SIG-M5 (cell line): Measurements from ENCODE around the gene CLEC16A.

Experiments used
- DNase-seq: peaks from one replicate; lab custom pipeline; 2025; lab: John Stamatoyannopoulos, UW

Gene CLEC16A

DNA sequence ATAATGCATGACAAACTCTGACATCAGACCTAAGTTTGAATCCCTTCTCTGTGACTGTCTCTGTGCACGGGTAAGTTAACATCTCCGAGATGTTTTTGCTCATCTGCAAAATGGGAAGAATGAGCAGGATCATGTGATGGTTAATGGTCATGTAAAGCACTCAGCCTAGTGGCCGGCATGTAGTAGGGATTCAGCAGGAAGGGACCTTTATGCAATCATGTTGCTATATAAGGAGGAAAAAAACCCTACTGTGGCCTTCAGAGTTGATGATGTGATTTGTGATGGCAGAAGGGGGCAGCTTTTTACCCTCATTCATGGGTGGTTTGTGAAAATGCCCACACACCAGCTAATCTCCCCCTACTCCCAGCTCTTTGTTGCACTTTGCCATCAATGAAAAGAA lies 24.1 kb downstream of the CLEC16A start:
- no peak for DNase-seq

DNA sequence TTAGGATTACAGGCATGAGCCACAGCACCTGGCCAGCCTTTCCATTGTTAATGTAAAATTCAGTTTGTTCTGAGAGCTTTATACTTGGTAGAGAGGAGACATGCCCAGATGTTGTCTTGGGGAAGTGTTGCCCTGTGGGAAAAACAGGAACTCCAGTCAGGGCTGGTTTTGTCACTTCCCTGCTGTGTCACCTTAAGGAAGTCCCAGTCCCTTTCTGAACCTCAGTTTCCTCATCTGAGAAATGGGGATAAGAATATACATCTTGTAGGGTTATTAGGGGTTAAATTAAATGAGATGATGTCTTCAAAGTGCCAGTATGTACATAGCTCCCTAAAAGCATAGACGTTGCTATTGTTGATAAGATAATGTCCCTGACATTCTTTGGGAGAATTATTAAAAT lies 25.3 kb downstream of the CLEC16A start:
- no peak for DNase-seq

DNA sequence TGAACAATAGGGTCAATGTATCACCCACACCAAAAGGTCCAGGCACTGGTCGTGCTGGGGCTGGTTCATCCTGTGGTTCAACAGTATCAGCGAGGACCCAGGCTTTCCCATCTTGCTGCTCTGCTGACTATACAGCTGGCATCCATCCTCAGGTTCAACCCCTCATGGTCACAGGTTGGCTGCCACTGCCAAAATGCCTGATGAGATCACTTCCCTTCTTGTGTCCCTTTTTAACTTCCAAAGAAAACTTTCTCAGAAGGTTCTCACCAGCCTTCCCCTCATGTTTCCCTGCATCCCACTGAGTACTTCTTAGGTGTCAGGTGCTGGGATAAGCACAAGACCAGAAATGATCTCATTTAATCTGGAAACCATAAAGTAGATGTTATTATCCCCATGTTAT lies 25.7 kb downstream of the CLEC16A start:
- DNase-seq: no peak

DNA sequence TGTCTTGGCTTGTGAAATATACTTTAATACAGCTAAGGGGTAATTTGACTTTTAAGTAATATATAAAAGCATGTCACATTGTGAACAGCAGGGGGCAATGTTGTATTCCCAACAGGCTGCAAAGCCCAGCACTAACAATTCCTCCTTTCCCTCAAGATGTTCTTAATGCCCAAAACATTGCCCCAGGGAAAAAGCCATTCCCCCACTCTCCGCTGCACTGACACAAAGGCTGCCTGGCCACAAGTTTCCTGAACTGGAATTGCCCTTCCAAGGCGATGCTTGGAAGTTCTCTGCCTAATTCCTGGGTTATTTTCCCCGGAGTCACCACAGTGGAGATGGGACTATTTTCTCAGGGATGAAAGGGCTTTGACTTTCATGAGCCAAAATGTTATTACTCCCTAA lies 27.2 kb downstream of the CLEC16A start:
- DNase-seq: no peak

DNA sequence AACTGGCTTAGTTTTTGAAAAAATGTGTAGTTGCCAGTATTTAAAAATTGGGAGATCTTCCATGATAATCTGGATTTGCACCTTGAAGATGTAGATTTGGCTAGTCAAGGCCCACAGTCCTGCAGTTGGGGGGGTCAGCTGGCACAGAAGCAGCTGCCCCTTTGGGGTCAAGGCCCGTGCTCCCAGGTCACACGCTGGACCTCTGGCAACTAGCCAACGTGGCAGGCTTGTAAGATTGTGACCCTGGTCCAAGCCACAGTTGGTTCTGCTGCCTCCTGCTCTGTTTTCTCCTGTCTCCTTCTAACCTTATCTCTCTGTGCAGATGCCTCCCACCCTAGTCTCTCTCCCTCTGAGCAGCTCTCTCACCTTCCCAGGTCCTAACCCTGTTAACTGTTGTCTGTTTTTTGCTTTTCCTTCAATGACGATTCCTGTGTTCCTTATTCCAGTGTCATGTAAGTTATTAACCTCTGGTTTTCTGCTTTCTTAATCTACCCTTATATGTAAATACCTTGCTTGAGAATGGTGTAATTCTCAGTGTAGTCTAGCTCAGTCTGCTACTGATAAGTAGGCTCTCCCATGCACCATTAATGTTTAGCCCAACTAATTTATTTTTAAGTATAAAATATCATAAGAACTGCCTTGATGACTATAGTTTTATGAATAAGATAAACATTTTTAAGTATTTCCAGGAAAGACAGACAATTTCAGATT lies 27.9 kb downstream of the CLEC16A start:
- DNase-seq: no peak

DNA sequence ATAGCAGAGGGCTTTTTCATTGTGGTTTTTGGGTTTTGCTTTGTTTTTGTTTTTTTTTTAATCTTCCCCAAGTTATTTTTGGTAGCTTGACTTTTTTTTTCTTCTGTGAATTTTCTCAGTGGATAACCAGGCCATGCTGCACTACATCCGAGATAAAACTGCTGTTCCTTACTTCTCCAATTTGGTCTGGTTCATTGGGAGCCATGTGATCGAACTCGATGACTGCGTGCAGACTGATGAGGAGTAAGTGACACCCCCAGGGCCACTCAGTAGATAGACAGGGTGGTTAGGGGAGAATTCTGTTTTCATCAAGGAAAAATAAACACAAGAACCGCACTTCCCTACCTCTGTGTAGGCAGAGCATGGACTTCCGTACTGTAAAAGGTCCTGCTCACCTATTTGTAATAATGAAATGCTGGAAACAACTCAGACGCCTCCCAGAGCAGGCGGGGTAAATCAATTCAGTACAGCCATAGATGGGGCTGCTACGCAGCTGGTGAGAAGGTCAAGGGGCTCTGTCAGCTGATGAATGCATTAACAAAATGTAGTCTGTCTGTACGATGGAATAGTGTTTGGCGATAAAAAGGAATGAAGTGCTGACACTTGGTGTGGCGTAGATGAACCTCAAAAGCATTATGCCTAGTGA lies 28.6 kb downstream of the CLEC16A start:
- DNase-seq: no peak

DNA sequence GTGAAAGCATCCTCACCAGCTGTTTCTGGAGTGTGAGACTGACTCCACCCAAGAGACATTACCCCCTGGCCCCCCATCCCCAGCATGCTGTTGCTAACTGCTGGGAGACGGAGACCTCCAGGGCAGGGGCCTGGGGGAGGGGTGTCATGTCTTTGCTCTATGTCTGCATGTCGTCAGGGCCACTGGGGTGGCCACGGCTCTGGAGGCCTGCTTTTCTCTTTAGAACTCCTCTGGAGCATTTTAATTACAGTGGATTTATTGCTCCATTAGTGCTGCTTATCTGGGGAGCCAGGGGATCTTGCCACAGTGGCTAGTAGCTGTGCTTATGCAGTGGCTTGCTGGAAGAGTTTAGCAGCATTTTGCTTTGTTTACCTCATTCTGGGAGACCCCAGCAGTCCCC lies 32.3 kb downstream of the CLEC16A start:
- DNase-seq: no peak

DNA sequence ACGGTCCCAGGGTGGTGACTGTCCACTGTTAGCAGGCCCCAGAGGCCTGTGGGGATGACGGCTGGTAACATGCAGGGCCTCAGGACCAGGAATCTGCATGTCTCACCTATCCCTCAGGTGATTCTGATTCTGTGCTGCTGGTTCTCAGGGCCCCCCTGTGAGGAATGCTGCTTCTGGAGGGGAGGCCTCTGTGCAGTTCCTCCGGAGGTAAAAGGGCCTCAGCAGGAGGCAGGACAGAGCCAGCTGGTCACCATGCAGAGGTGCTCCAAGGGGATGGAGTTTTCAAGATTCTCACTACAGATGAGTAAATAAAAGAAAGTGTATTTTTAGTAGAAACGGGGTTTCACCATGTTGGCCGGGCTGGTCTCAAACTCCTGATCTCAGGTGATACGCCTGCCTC lies 33.8 kb downstream of the CLEC16A start:
- no peak for DNase-seq

DNA sequence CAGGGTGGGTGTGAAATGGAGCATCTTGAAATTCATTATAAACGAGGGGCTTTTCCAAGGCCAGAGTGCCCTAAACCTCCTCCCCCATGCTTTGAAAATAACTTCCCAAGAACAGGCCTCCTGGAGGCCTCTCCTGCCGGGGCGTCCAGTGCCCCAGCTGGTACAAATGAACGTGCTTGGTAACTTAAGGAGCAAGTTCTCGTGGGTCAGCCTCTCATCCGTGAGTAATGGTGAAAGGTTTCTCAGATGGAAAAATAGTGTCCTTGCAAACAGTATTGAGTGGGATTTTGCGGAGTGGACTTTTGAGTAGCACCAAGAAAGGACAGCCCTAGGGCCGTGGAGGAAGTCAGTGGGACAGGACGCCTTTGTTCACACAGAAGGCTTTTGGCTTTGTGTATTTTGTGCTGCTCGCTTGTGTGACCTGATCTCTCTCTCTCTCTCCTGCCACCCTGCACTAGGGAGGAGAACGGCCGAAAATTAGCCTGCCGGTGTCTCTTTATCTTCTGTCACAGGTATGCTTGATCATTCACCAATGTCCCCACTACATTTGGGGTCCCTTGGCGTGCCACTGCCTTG lies 34.6 kb downstream of the CLEC16A start:
- no peak for DNase-seq

DNA sequence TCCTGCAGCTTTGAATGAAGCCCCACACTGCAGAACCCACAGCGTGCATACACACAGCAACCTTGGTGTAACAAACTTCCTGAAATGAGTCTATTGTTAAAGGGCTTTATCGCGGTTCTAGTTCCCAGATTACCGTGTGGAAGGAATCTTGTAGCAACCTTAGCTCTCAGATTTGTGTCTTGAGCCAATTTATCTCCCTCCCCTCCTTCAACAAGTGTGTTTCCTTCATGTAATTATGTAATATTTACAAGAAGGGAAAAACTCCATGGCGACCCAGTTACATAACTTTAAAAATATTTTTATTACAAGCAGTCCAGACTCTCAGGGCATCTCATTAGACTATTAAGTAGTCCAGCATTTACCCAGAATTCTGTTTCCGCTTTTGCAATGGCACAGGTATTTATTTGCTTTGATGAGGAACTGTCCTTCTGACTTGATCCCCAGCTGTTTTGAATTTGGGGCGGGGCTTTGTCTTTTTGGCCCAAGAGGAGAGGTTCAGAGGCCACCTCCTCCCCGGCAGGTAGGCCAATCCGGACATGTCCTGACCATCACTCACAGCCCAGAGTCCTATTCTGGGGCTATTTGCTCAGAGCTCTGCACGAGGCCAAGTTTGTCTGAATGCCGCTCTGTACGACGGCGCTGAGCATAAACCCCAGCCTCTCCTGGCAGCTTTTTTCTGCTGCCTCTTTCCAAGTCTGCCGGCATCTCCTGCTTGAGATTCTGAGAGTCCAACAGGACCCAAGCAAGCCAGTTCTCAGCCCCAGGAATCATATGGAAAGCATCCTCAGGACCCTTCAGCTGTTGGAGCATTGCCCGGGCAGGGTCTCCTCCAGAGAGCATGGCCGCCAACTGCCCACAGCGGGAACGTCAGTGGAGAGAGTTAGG lies 35.6 kb downstream of the CLEC16A start:
- no peak for DNase-seq

DNA sequence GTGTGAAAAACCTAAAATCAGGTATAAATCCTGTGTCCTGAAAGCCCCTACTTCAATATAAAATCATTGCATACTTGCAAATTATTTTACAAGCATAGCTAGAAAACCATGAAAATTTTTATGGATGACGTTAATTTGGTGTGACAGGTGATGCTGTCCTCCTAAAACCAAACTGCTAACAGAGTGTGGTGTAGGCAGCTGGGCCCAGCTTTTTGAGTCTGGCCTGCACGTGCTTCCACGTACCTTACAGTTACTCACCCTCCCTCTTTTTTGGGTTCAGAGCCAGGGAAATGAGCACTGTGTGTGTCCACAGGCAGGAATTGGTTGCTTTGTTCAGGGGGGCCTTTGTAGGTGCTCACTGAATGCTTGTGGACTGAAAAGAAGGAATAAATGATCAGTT lies 36.4 kb downstream of the CLEC16A start:
- DNase-seq: no peak

DNA sequence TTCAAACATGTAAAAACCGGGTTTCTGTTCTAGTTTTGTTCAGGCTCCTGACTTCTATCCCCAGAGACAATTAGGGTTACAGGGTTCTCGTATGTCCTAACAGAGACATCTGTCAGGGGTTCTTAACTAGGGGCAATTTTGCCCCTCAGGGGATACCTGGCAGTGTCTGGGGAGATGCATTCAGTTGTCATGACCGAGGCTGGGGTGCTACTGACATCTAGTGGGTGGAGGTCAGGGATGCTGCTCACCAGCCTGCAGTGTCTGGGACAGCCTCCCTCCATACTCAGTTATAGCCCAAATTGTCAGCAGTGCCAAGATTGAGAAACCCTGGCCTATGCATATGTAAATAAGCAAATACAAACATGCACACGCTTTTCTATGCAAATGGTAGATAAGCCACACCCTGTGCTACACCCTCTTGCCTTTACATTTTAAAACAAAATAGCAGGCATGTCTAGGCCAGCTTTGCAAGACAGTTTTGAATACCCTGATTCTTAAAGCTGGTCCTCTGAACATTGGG lies 37.4 kb downstream of the CLEC16A start:
- no peak for DNase-seq

DNA sequence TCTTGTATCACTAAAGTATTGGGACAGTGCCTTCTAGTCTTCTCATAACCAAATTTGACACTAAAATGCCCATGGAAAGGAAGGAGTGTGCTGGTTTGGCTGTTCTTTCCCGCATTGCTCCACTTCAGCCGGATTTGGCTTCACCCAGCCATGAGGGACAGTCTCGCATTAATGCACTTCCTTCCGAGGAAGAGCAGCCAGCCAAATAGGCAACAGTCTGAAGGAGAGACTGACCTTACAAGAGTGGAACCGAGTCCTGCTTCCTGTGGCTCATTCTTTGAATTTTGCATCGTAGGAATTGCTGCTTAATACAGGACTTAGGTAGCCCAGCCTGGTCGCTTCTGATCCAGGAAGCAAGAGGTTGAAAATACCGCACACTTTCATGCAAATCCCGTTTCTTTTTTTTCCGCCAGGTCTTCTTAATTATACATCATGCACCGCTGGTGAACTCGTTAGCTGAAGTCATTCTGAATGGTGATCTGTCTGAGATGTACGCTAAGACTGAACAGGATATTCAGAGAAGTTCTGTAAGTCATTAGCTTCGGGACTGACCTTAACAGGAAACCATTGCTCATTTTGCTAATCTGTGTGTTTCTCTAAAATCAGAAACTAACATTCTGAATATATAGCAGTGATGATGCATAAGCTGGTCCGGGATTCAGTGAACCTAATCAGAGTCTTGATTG lies 38.2 kb downstream of the CLEC16A start:
- DNase-seq: no peak

DNA sequence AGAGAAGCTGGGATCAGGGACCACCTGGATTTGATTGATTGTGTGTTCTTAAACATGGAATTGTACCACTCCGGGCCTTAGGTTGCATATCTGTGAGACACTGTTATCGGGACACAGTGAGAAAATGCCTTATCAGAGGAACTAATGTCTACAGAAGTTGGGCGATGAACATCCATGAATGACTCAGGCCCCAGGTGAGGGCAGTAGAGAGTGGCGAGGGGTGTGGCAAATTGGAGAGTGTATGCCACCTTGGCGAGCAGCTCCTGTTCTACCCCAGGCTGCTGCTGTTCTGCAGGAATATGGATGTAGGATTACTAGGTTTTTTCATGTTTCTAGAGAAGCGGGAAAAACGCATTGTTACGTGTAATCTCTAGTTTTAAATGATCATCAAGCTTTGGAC lies 38.8 kb downstream of the CLEC16A start:
- no peak for DNase-seq

DNA sequence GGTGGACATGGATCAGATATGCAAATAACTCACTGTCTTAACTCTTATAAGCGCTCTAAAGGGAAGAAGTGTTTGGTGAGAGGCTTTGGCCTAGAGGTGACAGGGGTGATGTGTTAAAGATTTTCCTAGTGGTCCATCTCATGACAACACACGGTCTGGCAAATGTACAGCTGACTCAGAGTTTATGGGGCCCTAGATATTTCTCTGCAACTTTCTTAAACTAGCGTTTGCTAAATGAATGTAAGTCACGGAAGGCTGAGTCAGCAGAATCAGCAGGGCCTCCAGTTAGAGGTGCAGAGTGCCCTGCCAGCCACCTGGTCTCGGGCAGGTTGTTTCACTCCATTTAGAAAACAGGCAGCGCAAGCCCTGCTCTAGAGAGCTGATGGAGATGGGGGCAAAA lies 40.1 kb downstream of the CLEC16A start:
- DNase-seq: no peak

DNA sequence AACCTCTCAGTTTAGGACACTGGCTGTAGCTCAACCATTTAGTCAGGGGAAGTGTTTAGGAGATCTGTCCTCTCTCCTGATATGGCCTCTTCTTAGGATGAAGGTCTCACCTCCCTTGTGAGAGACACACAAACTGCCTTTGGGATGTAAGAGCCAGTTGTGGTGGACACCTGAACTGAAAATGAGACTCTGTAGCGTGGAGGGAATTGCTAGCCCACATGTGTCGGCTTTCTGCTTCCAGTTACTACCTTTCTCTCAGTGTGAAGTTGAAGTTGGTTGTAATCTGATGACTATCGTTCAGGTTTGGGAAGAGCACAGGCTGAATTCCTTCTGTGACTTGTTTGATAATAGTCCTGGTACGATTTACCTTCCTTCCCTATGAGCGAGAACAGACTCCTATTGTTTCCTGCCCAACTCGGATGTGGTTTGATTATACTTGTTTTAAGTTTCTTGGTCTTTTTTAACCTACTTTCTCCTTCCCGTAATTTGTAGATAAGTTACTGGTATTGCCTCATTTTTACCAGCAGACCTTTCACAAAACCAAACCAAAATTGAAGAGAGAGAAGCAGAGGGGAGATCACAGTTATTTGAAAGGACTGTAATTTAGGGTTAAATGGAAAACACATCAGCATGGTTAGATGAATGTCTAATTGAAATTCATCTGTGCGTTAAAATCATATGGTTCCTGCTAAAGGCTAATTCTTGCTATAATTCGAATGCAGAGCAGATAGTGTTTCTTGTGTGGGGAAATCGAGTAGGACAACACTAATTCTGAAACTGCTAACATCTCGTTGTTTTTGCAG lies 43.2 kb downstream of the CLEC16A start:
- DNase-seq: no peak

DNA sequence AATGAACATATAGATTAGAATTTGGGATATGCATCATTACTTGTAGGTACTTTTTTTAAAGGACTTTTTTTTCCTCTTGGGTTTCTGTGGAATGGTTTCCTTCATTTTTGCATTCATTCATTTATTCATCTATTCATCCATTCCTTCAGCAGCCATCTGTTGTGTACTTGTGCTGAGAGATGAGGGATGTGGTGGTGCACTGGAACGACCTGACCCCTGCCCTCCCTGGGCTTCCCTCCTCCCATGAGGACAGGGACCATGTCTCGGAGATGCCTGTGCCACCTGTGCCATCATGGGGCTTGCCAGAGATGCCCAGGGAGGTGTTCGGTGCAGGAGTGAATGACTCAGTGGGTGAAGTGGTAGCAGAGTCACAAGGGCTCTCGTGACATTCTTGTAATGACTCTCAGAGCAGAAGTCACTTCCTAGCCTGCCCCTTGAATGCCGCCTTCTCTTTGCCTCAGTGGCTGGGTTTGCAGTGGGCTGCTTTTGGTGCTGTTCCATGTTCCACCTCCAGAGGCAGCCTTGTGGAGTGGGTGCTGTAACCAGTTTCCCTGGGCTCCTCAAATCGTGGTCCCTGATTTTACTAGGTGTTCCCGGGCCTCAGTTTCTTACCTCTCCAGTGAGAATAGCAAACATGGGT lies 43.9 kb downstream of the CLEC16A start:
- no peak for DNase-seq

DNA sequence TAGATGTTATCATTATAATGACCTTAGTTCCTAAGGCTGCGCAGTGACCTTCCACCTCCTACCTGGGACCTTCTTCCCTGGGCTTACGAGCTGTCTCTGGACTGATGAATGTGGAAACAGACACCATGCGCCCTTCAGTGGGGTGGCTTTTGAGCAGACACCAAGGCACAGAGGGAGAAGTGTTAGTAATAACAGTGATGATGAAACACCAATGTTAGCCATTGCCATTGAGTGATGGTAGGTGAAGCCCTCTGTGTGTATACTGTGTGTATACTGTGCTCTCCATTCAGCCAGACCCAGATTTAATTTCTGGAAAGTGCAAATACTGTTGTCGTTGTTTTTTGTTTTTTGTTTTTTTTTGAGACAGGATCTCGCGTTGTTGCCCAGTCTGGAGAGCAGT lies 44.5 kb downstream of the CLEC16A start:
- no peak for DNase-seq

DNA sequence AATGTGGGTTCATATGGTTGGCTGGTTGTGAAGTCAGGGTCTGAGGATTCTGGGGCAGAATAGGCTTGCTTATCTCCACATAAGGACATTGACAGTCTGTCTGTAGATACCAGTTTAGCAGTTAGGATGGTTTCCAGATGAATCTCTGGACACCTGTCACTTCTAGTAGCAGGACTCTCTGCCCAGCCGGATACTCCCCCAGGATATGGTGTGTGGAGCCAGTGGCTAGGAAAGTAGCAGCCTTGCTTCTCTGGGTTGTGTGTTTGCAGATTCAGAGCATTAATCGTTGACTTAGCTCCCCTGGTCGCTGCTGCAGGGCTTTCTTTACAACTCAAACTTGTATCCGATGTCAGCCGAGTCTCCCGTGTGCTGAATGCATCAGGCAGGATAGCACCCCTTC lies 45.2 kb downstream of the CLEC16A start:
- DNase-seq: no peak

DNA sequence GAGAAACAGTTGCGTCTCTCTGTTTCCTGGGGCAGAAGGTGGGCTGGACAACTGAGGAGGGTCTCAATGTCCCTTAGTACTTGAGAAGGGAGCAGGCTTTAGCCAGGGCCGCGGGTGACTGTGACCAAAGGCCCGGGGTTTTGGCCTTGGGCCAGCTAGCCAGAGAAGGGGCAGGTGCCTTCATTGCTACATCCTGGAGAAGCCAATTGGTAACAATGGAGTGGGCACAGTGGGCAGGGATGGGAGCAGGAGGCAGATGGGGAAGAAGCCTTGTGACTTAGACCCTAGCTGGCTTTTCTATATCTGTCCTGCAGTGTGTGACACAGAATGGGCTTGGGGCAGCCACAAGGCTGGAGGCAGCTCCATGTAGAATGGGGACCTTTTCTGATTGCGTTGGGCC lies 46.0 kb downstream of the CLEC16A start:
- DNase-seq: no peak

DNA sequence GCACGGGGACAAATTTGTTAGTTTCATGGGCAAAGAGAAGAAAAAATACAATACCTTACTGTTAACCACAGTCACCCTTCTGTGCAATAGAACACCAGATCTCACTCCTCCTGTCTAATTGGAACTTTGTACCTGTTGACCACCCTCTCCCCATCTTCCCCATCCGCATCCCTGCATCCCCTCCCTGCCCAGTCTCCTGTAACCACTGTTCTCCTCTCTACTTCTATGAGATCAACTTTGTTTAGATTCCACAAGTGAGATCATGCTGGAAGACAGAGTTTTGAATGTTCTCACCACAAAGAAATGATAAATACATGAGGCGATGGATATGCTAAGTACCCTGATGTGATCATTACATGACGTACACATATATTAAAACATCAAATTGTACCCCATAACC lies 47.7 kb downstream of the CLEC16A start:
- DNase-seq: no peak
